ENCODE results near the gene KIF3A.

- no peak for TF ChIP-seq CTCF (IDR thresholded peaks at IDR 0.05; ENCODE audit: low read depth, low read length, missing input control)
- TF ChIP-seq GABPA (IDR thresholded peaks at IDR 0.05 in 1 of 2, conservative IDR thresholded peaks at IDR 0.05 in 1 of 2): no peak
- TF ChIP-seq, protein P1, sequence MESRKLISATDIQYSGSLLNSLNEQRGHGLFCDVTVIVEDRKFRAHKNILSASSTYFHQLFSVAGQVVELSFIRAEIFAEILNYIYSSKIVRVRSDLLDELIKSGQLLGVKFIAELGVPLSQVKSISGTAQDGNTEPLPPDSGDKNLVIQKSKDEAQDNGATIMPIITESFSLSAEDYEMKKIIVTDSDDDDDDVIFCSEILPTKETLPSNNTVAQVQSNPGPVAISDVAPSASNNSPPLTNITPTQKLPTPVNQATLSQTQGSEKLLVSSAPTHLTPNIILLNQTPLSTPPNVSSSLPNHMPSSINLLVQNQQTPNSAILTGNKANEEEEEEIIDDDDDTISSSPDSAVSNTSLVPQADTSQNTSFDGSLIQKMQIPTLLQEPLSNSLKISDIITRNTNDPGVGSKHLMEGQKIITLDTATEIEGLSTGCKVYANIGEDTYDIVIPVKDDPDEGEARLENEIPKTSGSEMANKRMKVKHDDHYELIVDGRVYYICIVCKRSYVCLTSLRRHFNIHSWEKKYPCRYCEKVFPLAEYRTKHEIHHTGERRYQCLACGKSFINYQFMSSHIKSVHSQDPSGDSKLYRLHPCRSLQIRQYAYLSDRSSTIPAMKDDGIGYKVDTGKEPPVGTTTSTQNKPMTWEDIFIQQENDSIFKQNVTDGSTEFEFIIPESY (IDR thresholded peaks at IDR 0.05): no peak
- no peak for TF ChIP-seq RXRA (IDR thresholded peaks at IDR 0.05)
- TF ChIP-seq RAD21 (IDR thresholded peaks at IDR 0.05): no peak
- no peak for TF ChIP-seq YY1 (IDR thresholded peaks at IDR 0.05)
- TF ChIP-seq SP1 (IDR thresholded peaks at IDR 0.05): no peak
- TF ChIP-seq HNF4A (conservative IDR thresholded peaks at IDR 0.05): no peak
- no peak for TF ChIP-seq EGR1 (IDR thresholded peaks at IDR 0.05; ENCODE audit: low read depth in 2 of 2)
- TF ChIP-seq, protein P2, sequence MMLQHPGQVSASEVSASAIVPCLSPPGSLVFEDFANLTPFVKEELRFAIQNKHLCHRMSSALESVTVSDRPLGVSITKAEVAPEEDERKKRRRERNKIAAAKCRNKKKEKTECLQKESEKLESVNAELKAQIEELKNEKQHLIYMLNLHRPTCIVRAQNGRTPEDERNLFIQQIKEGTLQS (IDR thresholded peaks at IDR 0.05): no peak
- TF ChIP-seq, protein P3, sequence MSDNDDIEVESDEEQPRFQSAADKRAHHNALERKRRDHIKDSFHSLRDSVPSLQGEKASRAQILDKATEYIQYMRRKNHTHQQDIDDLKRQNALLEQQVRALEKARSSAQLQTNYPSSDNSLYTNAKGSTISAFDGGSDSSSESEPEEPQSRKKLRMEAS (IDR thresholded peaks at IDR 0.05): no peak
- no peak for TF ChIP-seq TAF1 (conservative IDR thresholded peaks at IDR 0.05)
These were observed 44.8 kb upstream of the KIF3A start for GRCh38 chr5:132782101-132782500.

Measured in liver (tissue), 3 donors.